Mesenchymal stem cell (in vitro differentiated cells and primary cell): ENCODE data around the gene EFNA1.

Experiments
- DNase-seq: peaks from one replicate; pipeline ENCODE4 v3.0.0-alpha.2; 2013
- H2AFZ ChIP-seq: one replicate; pipeline ENCODE4 v1.6.1; 2013; ENCODE audit warnings: low read depth, mild to moderate bottlenecking, control low read depth, inconsistent platforms, low read length, moderate library complexity
- H2AK5ac ChIP-seq: 2 replicates; pipeline ENCODE4 v1.6.1; 2013; ENCODE audit warnings: low read length, moderate library complexity, mild to moderate bottlenecking, inconsistent platforms; ENCODE audit not compliant: severe bottlenecking
- H2BK120ac ChIP-seq: one replicate; pipeline ENCODE4 v1.6.1; 2013; ENCODE audit warnings: low read depth, mild to moderate bottlenecking, inconsistent platforms, low read length, moderate library complexity
- H2BK12ac ChIP-seq, 2 experiments: one replicate each; pipeline ENCODE4 v1.6.1; 2013; ENCODE audit warnings: inconsistent platforms in 2 of 2, low read length in 2 of 2, mild to moderate bottlenecking in 2 of 2, moderate library complexity in 2 of 2, control low read depth in 1 of 2
- H2BK15ac ChIP-seq: one replicate; pipeline ENCODE4 v1.6.1; 2013; ENCODE audit warnings: mild to moderate bottlenecking, low read depth, inconsistent platforms; ENCODE audit not compliant: poor library complexity, severe bottlenecking
- H2BK5ac ChIP-seq: 2 replicates; pipeline ENCODE4 v1.6.1; 2013; ENCODE audit warnings: low read depth, mild to moderate bottlenecking, low read length, control low read depth, inconsistent platforms; ENCODE audit not compliant: poor library complexity, severe bottlenecking
- H3K14ac ChIP-seq, 2 experiments: one replicate each; pipeline ENCODE4 v1.6.1; 2013; ENCODE audit warnings: inconsistent platforms in 2 of 2, low read length in 2 of 2, control low read depth in 1 of 2, mild to moderate bottlenecking in 1 of 2, moderate library complexity in 1 of 2
- H3K18ac ChIP-seq, 2 experiments: one replicate each; pipeline ENCODE4 v1.6.1; 2013; ENCODE audit warnings: inconsistent platforms in 2 of 2, low read length in 2 of 2, control low read depth in 1 of 2, low read depth in 1 of 2, mild to moderate bottlenecking in 1 of 2
- H3K23ac ChIP-seq, 2 experiments: one replicate each; pipeline ENCODE4 v1.6.1; 2013; ENCODE audit warnings: inconsistent platforms in 2 of 2, low read length in 2 of 2, mild to moderate bottlenecking in 2 of 2, moderate library complexity in 2 of 2, control low read depth in 1 of 2
- H3K27ac ChIP-seq: 2 replicates; pipeline ENCODE4 v1.5.1; 2013; ENCODE audit warnings: mild to moderate bottlenecking, moderate library complexity, low read length, control low read depth, inconsistent platforms; ENCODE audit not compliant: poor library complexity, severe bottlenecking
- H3K27me3 ChIP-seq, 2 experiments: 2 replicates each; pipeline versions ENCODE4 v1.6.1 to v1.7.0; 2013; ENCODE audit warnings: low read length in 2 of 2, mild to moderate bottlenecking in 2 of 2, moderate library complexity in 2 of 2, control low read depth in 1 of 2, inconsistent platforms in 1 of 2; ENCODE audit not compliant: control insufficient read depth in 1 of 2, insufficient read depth in 1 of 2
- H3K36me3 ChIP-seq, 2 experiments: 2 replicates each; pipeline versions ENCODE4 v1.6.1 to v1.7.0; 2013; ENCODE audit warnings: low read length in 2 of 2, control low read depth in 1 of 2, inconsistent platforms in 1 of 2, low read depth in 1 of 2, mild to moderate bottlenecking in 1 of 2; ENCODE audit not compliant: insufficient read depth in 2 of 2, control insufficient read depth in 1 of 2
- H3K4ac ChIP-seq, 2 experiments: one replicate each; pipeline ENCODE4 v1.6.1; 2013; ENCODE audit warnings: inconsistent platforms in 2 of 2, low read length in 2 of 2, mild to moderate bottlenecking in 2 of 2, moderate library complexity in 2 of 2, control low read depth in 1 of 2, low read depth in 1 of 2
- H3K4me1 ChIP-seq: 2 replicates; pipeline ENCODE4 v1.6.1; 2013; ENCODE audit warnings: low read depth, low read length, control low read depth; ENCODE audit not compliant: control insufficient read depth, insufficient read depth
- H3K4me2 ChIP-seq: 2 replicates; pipeline ENCODE4 v1.6.1; 2013; ENCODE audit warnings: low read length, mild to moderate bottlenecking, inconsistent platforms; ENCODE audit not compliant: poor library complexity, severe bottlenecking
- H3K4me3 ChIP-seq, 2 experiments: 2 replicates each; pipeline versions ENCODE4 v1.5.1 to v1.7.0; 2013; ENCODE audit warnings: low read length in 2 of 2, mild to moderate bottlenecking in 2 of 2, control low read depth in 1 of 2, low read depth in 1 of 2; ENCODE audit not compliant: insufficient read depth in 1 of 2
- H3K79me1 ChIP-seq: replicated peaks from 2 replicates; pipeline ENCODE4 v1.6.1; 2013; ENCODE audit warnings: mild to moderate bottlenecking, control low read depth, low read length, inconsistent platforms; ENCODE audit not compliant: poor library complexity, severe bottlenecking
- H3K9ac ChIP-seq: 2 replicates; pipeline ENCODE4 v1.7.0; 2013; ENCODE audit warnings: mild to moderate bottlenecking, low read length, moderate library complexity
- H3K9me3 ChIP-seq: 2 replicates; pipeline ENCODE4 v1.7.0; 2013; ENCODE audit warnings: mild to moderate bottlenecking, low read length; ENCODE audit not compliant: control insufficient read depth
- H4K8ac ChIP-seq: one replicate; pipeline ENCODE4 v1.6.1; 2013; ENCODE audit warnings: inconsistent platforms, mild to moderate bottlenecking, low read length, moderate library complexity
- H4K91ac ChIP-seq: one replicate; pipeline ENCODE4 v1.6.1; 2013; ENCODE audit warnings: mild to moderate bottlenecking, low read length, inconsistent platforms
- WGBS: methylation state at CpG from one replicate; pipeline ENCODE4 v1.1.7; 2013; ENCODE audit warnings: mixed read lengths; 5-methylcytosine and 5-hydroxymethylcytosine counted together

EFNA1 gene

GRCh38 chr1:155168456-155169210 is 41.0 kb downstream of the EFNA1 start:
- Histone ChIP-seq H2BK5ac (no peak overlapping the region), H3K9ac (no peak overlapping the region), H2AFZ (no peak overlapping the region), H3K4me1 (peaks cover 6% of the 10 kb centered on the region), H2BK12ac (no peak overlapping the region), H3K79me1 (peaks cover 9% of the 10 kb centered on the region), H2AK5ac (no peak overlapping the region), H2BK15ac (no peak overlapping the region), H4K8ac (no peak overlapping the region), H3K27ac (no peak overlapping the region), H3K4me3 (no peak overlapping the region), H3K4me2 (no peak overlapping the region), H3K9me3 (no peaks in the 10 kb centered on the region), H3K4ac (no peak overlapping the region), H3K27me3 (peaks cover 16 to 17% of the 10 kb centered on the region in 2 experiments), H4K91ac (no peak overlapping the region), H3K14ac (no peak overlapping the region), H3K23ac (no peak overlapping the region), H2BK120ac (no peak overlapping the region), H3K36me3 (peaks cover 23 to 32% of the 10 kb centered on the region in 2 experiments), H3K18ac (no peak overlapping the region)
- WGBS: 95% methylated on average over 10 of the region's 10 CpGs
- DNase-seq: no peak

GRCh38 chr1:155169541-155169940 is 41.9 kb downstream of the EFNA1 start:
- H2AFZ ChIP-seq: no peak overlapping the region

GRCh38 chr1:155170101-155170785 is 42.6 kb downstream of the EFNA1 start:
- no peak overlapping the region for H3K27ac ChIP-seq
- no peak overlapping the region for H3K4ac ChIP-seq
- peaks cover 21% of the 10 kb centered on the region for H3K4me1 ChIP-seq
- no peak overlapping the region for H4K91ac ChIP-seq
- no peak overlapping the region for H2BK5ac ChIP-seq
- no peak overlapping the region for H3K18ac ChIP-seq
- H3K14ac ChIP-seq: no peak overlapping the region
- no peak overlapping the region for H3K9ac ChIP-seq
- WGBS: 100% methylated on average over 1 of the region's 2 CpGs
- H4K8ac ChIP-seq: no peak overlapping the region
- peaks cover 16 to 17% of the 10 kb centered on the region in 2 experiments for H3K27me3 ChIP-seq
- H2BK12ac ChIP-seq: no peak overlapping the region
- H2AK5ac ChIP-seq: no peak overlapping the region
- no peak for DNase-seq
- H3K9me3 ChIP-seq: no peaks in the 10 kb centered on the region
- no peak overlapping the region for H3K4me2 ChIP-seq
- no peak overlapping the region for H2BK120ac ChIP-seq
- peaks cover 9% of the 10 kb centered on the region for H3K79me1 ChIP-seq
- no peak overlapping the region for H2AFZ ChIP-seq
- peaks cover 23 to 32% of the 10 kb centered on the region in 2 experiments for H3K36me3 ChIP-seq
- no peak overlapping the region for H3K4me3 ChIP-seq
- H2BK15ac ChIP-seq: no peak overlapping the region
- no peak overlapping the region for H3K23ac ChIP-seq

More at GRCh38 chr1:155169541-155169940, 41.9 kb downstream of the EFNA1 start:
- Histone ChIP-seq H2BK120ac (no peak overlapping the region), H4K8ac (no peak overlapping the region), H3K27ac (no peak overlapping the region), H3K4me2 (no peak overlapping the region), H3K9ac (no peak overlapping the region), H2BK12ac (no peak overlapping the region), H3K36me3 (peaks cover 23 to 32% of the 10 kb centered on the region in 2 experiments), H2BK5ac (no peak overlapping the region), H3K18ac (no peak overlapping the region), H3K23ac (no peak overlapping the region), H2BK15ac (no peak overlapping the region), H3K27me3 (peaks cover 16 to 17% of the 10 kb centered on the region in 2 experiments), H4K91ac (no peak overlapping the region), H2AK5ac (no peak overlapping the region), H3K4me3 (no peak overlapping the region), H3K79me1 (peaks cover 9% of the 10 kb centered on the region), H3K14ac (no peak overlapping the region), H3K4me1 (peaks cover 14% of the 10 kb centered on the region), H3K4ac (no peak overlapping the region), H3K9me3 (no peaks in the 10 kb centered on the region)
- no peak for DNase-seq
- WGBS: 96% methylated on average over 3 of the region's 5 CpGs

GRCh38 chr1:155170806-155171205 is 43.1 kb downstream of the EFNA1 start:
- Histone ChIP-seq H3K18ac (no peak overlapping the region), H3K36me3 (peaks cover 24 to 32% of the 10 kb centered on the region in 2 experiments), H2BK12ac (no peak overlapping the region), H3K4me3 (no peak overlapping the region), H3K27ac (no peak overlapping the region), H3K4me2 (no peak overlapping the region), H3K27me3 (peaks cover 13 to 16% of the 10 kb centered on the region in 2 experiments), H2BK120ac (no peak overlapping the region), H3K4ac (no peak overlapping the region), H3K14ac (no peak overlapping the region), H2AK5ac (no peak overlapping the region), H3K23ac (no peak overlapping the region), H3K9ac (no peak overlapping the region), H2BK15ac (no peak overlapping the region), H2AFZ (no peak overlapping the region), H3K9me3 (no peaks in the 10 kb centered on the region), H3K4me1 (peaks cover 23% of the 10 kb centered on the region), H3K79me1 (peaks cover 9% of the 10 kb centered on the region), H2BK5ac (no peak overlapping the region), H4K8ac (no peak overlapping the region), H4K91ac (no peak overlapping the region)
- no peak for DNase-seq
- WGBS: 98% methylated on average over 7 of the region's 7 CpGs
